ENCODE data around the gene NOC4L. TPM values are rescaled to one million over a fixed set of nuclear protein-coding genes. Genes with fewer than 3 reads are reported as not detected.

Gene NOC4L
- total RNA-seq, 1 experiment from 2014 or later, result 29.8 TPM

DNA sequence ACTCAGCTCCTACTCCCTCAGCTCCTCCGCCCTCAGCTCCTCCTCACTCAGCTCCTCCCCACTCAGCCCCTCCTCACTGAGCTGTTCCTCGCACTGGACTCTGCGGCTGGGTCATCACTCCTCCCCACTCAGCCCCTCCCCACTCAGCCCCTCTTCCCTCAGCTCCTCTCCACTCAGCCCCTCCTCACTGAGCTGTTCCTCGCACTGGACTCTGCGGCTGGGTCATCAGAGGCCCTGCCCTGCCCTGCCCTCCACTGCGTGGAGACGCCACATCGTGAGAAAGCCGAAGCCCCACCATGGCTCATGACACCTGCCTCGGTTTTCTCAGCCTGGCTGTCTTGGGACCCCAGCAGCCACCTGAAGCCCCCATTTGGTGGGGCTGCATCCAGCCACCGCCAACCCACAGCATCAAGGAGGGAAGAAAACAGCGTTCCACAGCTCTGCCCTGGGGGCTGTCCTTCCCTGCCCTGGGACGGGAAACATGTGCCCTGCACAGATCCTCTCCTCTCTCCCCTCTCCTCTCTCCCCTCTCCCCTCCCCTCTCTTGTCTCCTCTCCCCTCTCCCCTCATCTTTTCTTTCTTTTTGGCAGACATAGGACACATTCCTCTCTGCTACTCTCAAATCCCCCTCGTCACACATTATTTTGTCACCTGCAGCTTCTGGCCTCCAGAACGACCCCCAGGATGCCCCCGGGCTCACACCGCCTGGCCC lies 17.7 kb downstream of the NOC4L start:
- Histone ChIP-seq H3K27ac (ENCODE audit: low read length) (no peak overlapping the region), H3K27me3 (ENCODE audit: control insufficient read depth, insufficient read depth, low read length) (no peaks in the 10 kb centered on the region), H3K9me3 (ENCODE audit: control insufficient read depth, insufficient read depth, low read depth, low read length) (no peaks in the 10 kb centered on the region), H3K36me3 (ENCODE audit: control insufficient read depth, insufficient read depth, low read length) (no peaks in the 10 kb centered on the region), H3K4me3 (ENCODE audit: low read depth in 2 of 2, low read length in 2 of 2) (no peak overlapping the region), H3K4me1 (ENCODE audit: control insufficient read depth, insufficient read depth, low read length) (peaks cover 5% of the 10 kb centered on the region; the same call in 1 of the 2 replicates)
- ATAC-seq (0 out of 2 replicates have a peak, but pooled peaks have one; percentile 15), DNase-seq (ENCODE audit: low read depth, low spot score) (no peak)
- TF ChIP-seq, protein P1, sequence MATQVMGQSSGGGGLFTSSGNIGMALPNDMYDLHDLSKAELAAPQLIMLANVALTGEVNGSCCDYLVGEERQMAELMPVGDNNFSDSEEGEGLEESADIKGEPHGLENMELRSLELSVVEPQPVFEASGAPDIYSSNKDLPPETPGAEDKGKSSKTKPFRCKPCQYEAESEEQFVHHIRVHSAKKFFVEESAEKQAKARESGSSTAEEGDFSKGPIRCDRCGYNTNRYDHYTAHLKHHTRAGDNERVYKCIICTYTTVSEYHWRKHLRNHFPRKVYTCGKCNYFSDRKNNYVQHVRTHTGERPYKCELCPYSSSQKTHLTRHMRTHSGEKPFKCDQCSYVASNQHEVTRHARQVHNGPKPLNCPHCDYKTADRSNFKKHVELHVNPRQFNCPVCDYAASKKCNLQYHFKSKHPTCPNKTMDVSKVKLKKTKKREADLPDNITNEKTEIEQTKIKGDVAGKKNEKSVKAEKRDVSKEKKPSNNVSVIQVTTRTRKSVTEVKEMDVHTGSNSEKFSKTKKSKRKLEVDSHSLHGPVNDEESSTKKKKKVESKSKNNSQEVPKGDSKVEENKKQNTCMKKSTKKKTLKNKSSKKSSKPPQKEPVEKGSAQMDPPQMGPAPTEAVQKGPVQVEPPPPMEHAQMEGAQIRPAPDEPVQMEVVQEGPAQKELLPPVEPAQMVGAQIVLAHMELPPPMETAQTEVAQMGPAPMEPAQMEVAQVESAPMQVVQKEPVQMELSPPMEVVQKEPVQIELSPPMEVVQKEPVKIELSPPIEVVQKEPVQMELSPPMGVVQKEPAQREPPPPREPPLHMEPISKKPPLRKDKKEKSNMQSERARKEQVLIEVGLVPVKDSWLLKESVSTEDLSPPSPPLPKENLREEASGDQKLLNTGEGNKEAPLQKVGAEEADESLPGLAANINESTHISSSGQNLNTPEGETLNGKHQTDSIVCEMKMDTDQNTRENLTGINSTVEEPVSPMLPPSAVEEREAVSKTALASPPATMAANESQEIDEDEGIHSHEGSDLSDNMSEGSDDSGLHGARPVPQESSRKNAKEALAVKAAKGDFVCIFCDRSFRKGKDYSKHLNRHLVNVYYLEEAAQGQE (IDR thresholded peaks at IDR 0.05; ENCODE audit: insufficient read depth in 1 of 2, low read depth in 2 of 2, low read length in 1 of 2), result no peak
- TF ChIP-seq SIN3A (IDR thresholded peaks at IDR 0.05; ENCODE audit: borderline replicate concordance, insufficient read depth, low read depth, low read length) (no peak), TCF7L2 (IDR thresholded peaks at IDR 0.05; ENCODE audit: low read depth, low read length) (no peak), POLR2AphosphoS5 (IDR thresholded peaks at IDR 0.05; ENCODE audit: low read depth, low read length) (no peak)
- TF ChIP-seq, protein P2, sequence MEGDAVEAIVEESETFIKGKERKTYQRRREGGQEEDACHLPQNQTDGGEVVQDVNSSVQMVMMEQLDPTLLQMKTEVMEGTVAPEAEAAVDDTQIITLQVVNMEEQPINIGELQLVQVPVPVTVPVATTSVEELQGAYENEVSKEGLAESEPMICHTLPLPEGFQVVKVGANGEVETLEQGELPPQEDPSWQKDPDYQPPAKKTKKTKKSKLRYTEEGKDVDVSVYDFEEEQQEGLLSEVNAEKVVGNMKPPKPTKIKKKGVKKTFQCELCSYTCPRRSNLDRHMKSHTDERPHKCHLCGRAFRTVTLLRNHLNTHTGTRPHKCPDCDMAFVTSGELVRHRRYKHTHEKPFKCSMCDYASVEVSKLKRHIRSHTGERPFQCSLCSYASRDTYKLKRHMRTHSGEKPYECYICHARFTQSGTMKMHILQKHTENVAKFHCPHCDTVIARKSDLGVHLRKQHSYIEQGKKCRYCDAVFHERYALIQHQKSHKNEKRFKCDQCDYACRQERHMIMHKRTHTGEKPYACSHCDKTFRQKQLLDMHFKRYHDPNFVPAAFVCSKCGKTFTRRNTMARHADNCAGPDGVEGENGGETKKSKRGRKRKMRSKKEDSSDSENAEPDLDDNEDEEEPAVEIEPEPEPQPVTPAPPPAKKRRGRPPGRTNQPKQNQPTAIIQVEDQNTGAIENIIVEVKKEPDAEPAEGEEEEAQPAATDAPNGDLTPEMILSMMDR (IDR thresholded peaks at IDR 0.05), result no peak
- no TSS peak for BruUV-seq (replicated peaks)
- intact Hi-C loops (cut with micrococcal nuclease; ENCODE audit: unreplicated experiment), result no loop called here
- ChIA-PET CTCF (interaction anchor here (0.6 to 1.5 kb wide), 2 partner anchors 252 kb away, joined by 4 to 11 read pairs; no protein-coding TSS in a partner anchor), POLR2A (no interaction called here)
- in situ Hi-C loops (cut with HindIII; ENCODE audit: low pct_unique_long_range_greater_than_20kb, low sequenced_read_pairs), result no loop called here

DNA sequence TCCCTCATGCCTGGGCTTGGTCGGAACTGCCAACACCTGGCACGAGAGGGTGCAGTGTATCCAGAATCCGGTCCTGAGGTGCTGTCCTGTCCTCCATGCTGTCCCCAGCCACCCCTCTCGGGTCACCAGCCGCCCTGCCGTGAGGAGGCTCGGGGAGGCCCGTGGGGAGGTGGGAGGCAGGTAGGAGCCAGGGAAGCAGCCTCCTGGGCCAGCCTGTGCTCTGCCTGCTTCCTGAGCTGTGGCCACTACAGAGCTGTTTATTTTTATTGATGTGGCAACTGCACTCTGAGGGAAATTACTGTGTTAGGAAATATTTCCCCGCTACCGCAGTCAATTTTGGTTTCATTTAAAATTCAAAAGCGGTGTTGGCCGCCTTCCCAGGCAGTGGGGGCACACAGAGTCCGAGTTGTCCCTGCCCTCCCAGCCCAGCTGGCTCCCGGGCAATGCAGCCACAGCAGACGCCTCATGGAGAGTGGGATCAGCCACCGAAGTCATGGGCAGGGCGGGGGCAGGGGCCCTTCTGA lies 18.3 kb downstream of the NOC4L start:
- CTCF ChIA-PET, result interaction anchor here (0.7 kb wide), 1 partner anchor 41 kb away, joined by 3 read pairs; no protein-coding TSS in a partner anchor
- no TSS peak for BruUV-seq (replicated peaks)
- TF ChIP-seq, protein P2 (IDR thresholded peaks at IDR 0.05), result no peak
- TF ChIP-seq POLR2AphosphoS5 (IDR thresholded peaks at IDR 0.05; ENCODE audit: low read depth, low read length), result no peak
- no peak for TF ChIP-seq SIN3A (IDR thresholded peaks at IDR 0.05; ENCODE audit: borderline replicate concordance, insufficient read depth, low read depth, low read length)
- no peak for TF ChIP-seq TCF7L2 (IDR thresholded peaks at IDR 0.05; ENCODE audit: low read depth, low read length)
- DNase-seq (ENCODE audit: low read depth, low spot score) (no peak), ATAC-seq (peak; percentile 39)
- Histone ChIP-seq H3K4me1 (ENCODE audit: control insufficient read depth, insufficient read depth, low read length) (peaks cover 5% of the 10 kb centered on the region; the same call in 1 of the 2 replicates), H3K27ac (ENCODE audit: low read length) (no peak overlapping the region), H3K9me3 (ENCODE audit: control insufficient read depth, insufficient read depth, low read depth, low read length) (no peaks in the 10 kb centered on the region), H3K27me3 (ENCODE audit: control insufficient read depth, insufficient read depth, low read length) (no peaks in the 10 kb centered on the region), H3K4me3 (ENCODE audit: low read depth in 2 of 2, low read length in 2 of 2) (no peak overlapping the region), H3K36me3 (ENCODE audit: control insufficient read depth, insufficient read depth, low read length) (no peaks in the 10 kb centered on the region)
- intact Hi-C loops (cut with micrococcal nuclease; ENCODE audit: unreplicated experiment), result no loop called here
- in situ Hi-C loops (cut with HindIII; ENCODE audit: low pct_unique_long_range_greater_than_20kb, low sequenced_read_pairs), result no loop called here
- POLR2A ChIA-PET, result interaction anchor here (0.6 kb wide), 1 partner anchor 7 kb away, joined by 3 read pairs; no protein-coding TSS in a partner anchor
